H1 (cell line): ENCODE results near the gene KCNE4. TPM values are rescaled to one million over a fixed set of nuclear protein-coding genes. Genes with fewer than 3 reads are reported as not detected.

Experiments used
- BCL11A ChIP-seq, 2 experiments: IDR thresholded peaks; one replicate each; pipeline ENCODE4 v1.6.1; 2011; ENCODE audit warnings: low read depth in 2 of 2, low read length in 2 of 2, mild to moderate bottlenecking in 2 of 2
- TAF7 ChIP-seq: optimal IDR thresholded peaks from 2 replicates; pipeline ENCODE3; 2011; ENCODE audit warnings: low read depth, mild to moderate bottlenecking, inconsistent platforms, low read length, moderate library complexity, borderline replicate concordance
- TCF12 ChIP-seq: IDR thresholded peaks from 2 replicates; pipeline ENCODE4 v1.6.1; 2011; ENCODE audit warnings: low read depth, mild to moderate bottlenecking, low read length
- polyA plus RNA-seq, 7 experiments: library from polyadenylated mRNA; depleted of rRNA in 3 of 7; stranded (reverse) in 5 of 7; unstranded in 2 of 7; fragments of >200 nt in 5 of 7; fragments of 200-250 nt in 2 of 7; gene quantifications; 1 replicate in 5 of 7; 2 replicates in 1 of 7; 4 replicates in 1 of 7; pipeline versions ENCODE4 v1.2.1 to v1.2.3, GENCODE V29; 2011 to 2013; ENCODE audit warnings: missing spikeins in 2 of 7, mixed read lengths in 2 of 7
- total RNA-seq: library from RNA; stranded (reverse); fragmentation: NEBNext Ultra II Directional; extraction: Animal tissue kit (Norgen Biotek cat#: 25700); gene quantifications from 2 replicates; pipeline ENCODE4 v1.2.1, GENCODE V29; 2021

The KCNE4 gene
- total and polyA plus RNA-seq, 2 of the 8 experiments (the other 6 are each of a cell fraction or from before 2014, with no cell fraction given), result 0.08 to 0.09 TPM

- TF ChIP-seq TCF12, result no peak
- no peak for TF ChIP-seq TAF7
- no peak for TF ChIP-seq BCL11A (IDR thresholded peaks at IDR 0.05; ENCODE audit: low read depth in 2 of 2, low read length in 2 of 2)
Observed at GRCh38 chr2:223050900-223051504, 988 bp upstream of the KCNE4 start (continued).
